NCI-H2081 (cell line): ENCODE results near the gene XYLB.

ENCODE experiments used
- DNase-seq, 2 experiments: peaks; one replicate each; lab custom pipeline; 2025; lab: John Stamatoyannopoulos, UW

Gene XYLB

GRCh38 chr3:38364721-38365400 lies 18.3 kb downstream of the XYLB start:
- DNase-seq = no peak

- no peak for DNase-seq
Observed at GRCh38 chr3:38365469-38366062, 19.0 kb downstream of the XYLB start.

- no peak for DNase-seq
Observed at GRCh38 chr3:38366082-38366481, 19.5 kb downstream of the XYLB start.

- no peak for DNase-seq
Observed at GRCh38 chr3:38367779-38368178, 21.2 kb downstream of the XYLB start.

GRCh38 chr3:38368238-38368637 lies 21.7 kb downstream of the XYLB start:
- no peak for DNase-seq

GRCh38 chr3:38369186-38369585 lies 22.6 kb downstream of the XYLB start:
- DNase-seq = no peak

- DNase-seq = no peak
Observed at GRCh38 chr3:38370149-38370548, 23.6 kb downstream of the XYLB start.

- no peak for DNase-seq
Observed at GRCh38 chr3:38370861-38371260, 24.3 kb downstream of the XYLB start.

GRCh38 chr3:38371541-38372213 lies 25.1 kb downstream of the XYLB start:
- no peak for DNase-seq

- DNase-seq = no peak
Observed at GRCh38 chr3:38372214-38372601, 25.6 kb downstream of the XYLB start.

GRCh38 chr3:38374221-38374620 lies 27.6 kb downstream of the XYLB start:
- DNase-seq = no peak

GRCh38 chr3:38375072-38375471 lies 28.5 kb downstream of the XYLB start:
- DNase-seq = no peak

- DNase-seq = no peak
Observed at GRCh38 chr3:38375488-38376097, 29.0 kb downstream of the XYLB start.

- DNase-seq = no peak
Observed at GRCh38 chr3:38376098-38376816, 29.7 kb downstream of the XYLB start.

GRCh38 chr3:38379201-38379770 lies 32.7 kb downstream of the XYLB start:
- DNase-seq = no peak

GRCh38 chr3:38382506-38383080 lies 36.0 kb downstream of the XYLB start:
- no peak for DNase-seq

GRCh38 chr3:38383156-38383875 lies 36.7 kb downstream of the XYLB start:
- no peak for DNase-seq

GRCh38 chr3:38386992-38387750 lies 40.6 kb downstream of the XYLB start:
- no peak for DNase-seq

- DNase-seq = no peak
Observed at GRCh38 chr3:38387862-38388261, 41.3 kb downstream of the XYLB start.

- DNase-seq = no peak
Observed at GRCh38 chr3:38392604-38393163, 46.1 kb downstream of the XYLB start.
